Measurements from ENCODE around the gene PDE1C.

DNA sequence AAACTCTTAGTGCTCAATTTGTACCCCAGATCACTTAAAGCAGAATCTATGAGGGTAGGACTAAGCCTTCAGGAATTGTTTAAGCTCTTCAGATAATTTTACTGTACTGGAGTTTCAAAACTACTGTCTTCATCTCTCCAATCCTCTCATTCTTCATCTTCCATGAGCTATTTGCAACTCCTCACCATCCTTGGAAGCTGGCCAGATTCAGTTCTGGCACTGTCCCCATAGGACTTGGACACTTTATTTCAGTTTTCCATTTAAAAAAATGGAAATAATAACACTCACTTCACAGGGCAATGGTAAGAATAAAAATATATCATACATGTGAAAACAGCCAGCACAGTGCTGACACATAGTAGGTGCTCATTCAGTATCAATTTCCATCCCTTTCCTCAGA is 308.6 kb downstream of the PDE1C start:
- TF ChIP-seq EZH2phosphoT487 (IDR thresholded peaks at IDR 0.05; ENCODE audit: insufficient read depth, low read depth) = no peak
- TF ChIP-seq EZH2 (IDR thresholded peaks at IDR 0.05; ENCODE audit: insufficient read depth, poor library complexity, severe bottlenecking) = no peak

Data from GM23248 (cell line).